NCI-H2227 (cell line): ENCODE data around the gene IL22RA1.

ENCODE experiments used
- DNase-seq: peaks from one replicate; lab custom pipeline; 2025; ENCODE audit not compliant: unreplicated experiment; lab: John Stamatoyannopoulos, UW

The IL22RA1 gene

GRCh38 chr1:24138476-24139221, 4.3 kb downstream of the IL22RA1 start:
- DNase-seq: no peak

- no peak for DNase-seq
Measured at GRCh38 chr1:24136956-24137539, 5.9 kb downstream of the IL22RA1 start.

DNA sequence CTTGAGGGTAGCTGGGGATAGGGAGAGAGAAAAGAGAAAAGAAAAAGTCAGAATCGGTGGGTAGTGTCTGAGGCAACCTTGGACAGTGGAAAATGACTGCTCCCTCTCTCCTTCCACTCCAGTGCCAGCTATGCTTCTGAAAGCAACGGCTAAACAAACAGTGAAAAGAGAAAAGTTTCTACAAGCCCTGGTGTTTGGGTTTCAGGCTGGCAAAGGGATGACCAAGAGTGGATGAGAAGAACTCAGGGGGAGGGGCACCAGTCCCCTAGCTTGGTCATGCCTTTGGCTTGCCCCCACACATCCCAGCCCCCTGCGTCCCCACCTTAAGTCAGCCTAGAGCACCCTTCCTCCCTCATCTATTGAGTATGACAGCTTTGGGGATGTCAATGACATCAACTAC, 8.6 kb downstream of the IL22RA1 start:
- no peak for DNase-seq

DNA sequence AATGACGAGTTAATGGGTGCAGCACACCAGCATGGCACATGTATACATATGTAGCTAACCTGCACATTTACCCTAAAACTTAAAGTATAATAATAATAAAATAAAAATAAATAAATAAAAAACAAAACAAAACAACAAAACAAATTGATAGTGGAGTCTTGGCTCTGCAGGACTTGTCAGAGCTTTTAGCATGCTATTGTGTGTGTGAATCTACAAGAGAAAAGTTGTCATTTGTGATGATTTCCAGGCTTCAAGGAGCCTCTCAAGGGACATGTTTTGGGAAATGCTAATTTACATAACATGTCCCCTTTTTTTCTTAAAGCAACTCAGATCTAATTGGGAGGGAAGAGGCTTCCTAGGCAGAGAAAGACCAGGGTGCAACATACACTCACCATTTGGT, 9.1 kb downstream of the IL22RA1 start:
- no peak for DNase-seq

DNA sequence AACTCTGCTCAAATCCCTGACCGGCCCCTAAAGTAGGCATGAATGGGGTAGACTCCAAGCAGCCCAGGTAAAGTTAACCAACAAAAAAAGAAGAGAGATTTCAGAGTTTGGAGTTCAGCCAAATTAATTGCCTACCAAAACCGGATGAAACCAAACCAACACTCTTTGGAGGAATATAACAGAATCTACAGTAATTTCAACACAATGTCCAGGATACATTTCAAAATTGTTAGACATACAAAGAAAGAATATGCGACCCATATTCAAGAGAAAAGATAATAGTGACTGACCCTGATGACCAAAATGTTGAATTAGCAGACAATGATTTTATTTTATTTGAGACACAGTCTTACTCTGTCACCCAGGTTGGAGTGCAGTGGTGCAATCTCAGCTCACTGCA, 12.6 kb downstream of the IL22RA1 start:
- no peak for DNase-seq

GRCh38 chr1:24127801-24128363, 15.1 kb downstream of the IL22RA1 start:
- DNase-seq: no peak

DNA sequence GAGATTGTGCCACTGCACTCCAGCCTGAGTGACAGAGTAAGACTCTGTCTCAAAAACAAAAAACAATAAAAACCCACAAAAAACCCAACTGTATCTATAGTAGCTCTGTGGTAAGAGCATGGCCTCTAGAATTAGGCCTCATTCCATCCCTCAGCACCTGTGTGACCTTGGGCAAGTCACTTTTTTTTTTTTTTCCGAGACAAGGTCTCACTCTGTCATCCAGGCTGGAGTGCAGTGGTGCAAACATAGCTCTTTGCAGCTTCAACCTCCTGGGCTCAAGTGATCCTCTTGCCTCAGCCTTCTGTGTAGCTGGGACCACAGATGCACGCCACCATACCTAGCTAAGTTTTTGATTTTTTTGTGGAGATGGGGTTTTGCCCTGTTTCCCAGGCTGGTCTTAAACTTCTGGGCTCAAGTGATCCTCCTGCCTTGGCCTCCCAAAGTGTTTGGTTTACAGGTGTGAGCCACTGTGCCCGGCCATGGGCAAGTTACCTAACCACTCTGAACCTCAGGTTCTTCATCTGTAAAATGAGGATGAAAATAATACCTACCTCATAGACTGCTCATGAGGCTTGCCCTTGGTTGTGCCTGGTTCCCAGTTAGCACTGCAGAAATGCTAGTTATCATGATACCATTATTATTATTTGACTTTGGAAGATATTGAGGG, 15.7 kb downstream of the IL22RA1 start:
- DNase-seq: no peak

- DNase-seq: no peak
Measured at GRCh38 chr1:24126672-24127023, 16.3 kb downstream of the IL22RA1 start.

- DNase-seq: no peak
Measured at GRCh38 chr1:24126018-24126671, 16.8 kb downstream of the IL22RA1 start.

DNA sequence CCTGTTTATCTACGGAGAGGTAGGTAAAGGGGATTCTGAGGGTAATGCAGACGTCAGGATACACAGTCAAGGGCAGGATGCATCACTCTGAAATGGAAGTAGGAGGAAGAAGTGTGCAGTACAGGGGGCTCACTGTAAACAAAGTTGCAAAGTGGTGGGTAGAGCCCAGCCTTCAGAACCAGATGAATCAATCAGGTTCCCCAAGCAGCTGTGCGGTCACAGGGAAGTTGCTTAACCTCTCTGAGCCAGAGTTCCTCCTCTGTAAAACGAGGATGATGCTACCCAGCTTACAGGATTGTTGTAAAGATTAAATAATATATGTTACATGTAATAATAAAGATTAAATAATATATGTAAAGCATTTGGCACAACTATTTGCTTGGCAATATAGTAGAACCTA, 17.5 kb downstream of the IL22RA1 start:
- no peak for DNase-seq

DNA sequence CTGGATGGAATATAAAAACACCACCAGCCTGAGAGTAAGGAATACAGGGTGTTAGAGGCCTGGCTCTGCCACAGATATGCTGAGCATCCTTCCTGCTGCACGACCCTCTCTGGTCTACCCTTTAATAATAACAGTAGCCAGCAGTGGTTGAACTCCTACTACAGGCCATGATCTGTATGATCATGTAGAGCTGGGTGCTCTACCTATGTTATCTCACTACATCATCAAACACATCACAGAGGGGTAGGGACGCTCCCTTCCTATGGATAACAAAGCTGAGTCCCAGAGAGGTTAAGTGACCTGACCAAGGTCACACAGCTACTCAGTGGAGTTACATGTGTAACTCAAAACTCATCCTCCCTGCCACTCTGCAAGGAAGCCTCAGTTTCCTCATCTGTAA, 18.0 kb downstream of the IL22RA1 start:
- no peak for DNase-seq

DNA sequence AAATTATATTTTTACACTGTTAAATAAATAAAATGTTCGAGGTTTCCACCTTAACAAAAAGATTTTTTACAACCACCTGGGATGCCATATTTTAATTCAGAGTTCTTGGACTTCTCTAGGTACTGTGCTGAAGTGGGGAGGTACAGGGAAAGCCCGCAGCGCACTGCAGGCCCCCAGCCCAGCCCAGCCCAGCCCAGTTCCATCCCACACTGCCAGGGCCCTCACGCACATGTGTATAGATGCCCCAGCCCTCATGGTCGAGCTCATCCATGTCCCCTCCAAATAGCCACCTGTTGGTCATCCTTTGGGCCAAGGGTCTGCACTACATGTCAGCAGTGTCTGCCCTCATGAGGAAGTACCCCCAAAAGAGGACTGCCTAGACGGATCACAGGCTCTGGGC, 19.3 kb downstream of the IL22RA1 start:
- DNase-seq: no peak

DNA sequence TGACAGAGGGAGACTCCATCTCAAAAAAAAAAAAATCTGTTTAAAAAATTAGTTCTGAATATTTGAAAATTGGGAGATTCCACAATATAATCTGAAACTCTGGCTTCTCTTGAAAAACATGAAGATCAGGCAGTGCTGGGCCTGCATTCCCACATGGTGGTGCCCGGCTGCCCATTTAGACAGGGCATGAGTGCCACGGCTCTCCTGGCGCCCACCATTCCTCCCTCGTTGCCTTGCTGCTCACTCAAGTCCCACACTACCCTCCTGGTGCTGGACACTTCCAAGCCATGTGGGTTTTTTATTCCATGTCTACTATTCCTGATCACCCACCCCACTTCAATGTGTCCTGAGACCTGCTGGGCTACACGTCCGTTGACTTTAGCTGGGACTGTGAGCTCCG, 20.2 kb downstream of the IL22RA1 start:
- DNase-seq: no peak

DNA sequence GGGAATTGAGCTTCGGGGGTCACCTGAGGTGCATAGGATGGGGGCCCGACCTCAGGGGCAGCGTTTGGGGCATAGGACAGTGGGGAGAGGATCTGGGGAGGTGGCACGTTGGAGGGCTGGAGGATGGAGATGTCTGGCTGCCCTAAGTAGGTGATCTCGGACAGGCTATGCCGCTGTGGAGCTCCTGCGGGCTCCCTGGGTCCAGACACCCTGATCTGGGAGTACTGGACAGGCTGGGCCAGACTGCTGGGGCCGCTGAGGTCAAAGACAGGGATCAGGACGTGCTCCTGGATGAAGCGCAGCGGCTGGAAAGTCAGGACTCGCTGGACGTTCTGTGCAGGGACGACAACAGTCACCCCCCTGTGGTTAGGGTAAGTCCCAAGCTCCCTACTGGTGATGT, 21.5 kb downstream of the IL22RA1 start:
- DNase-seq: no peak

DNA sequence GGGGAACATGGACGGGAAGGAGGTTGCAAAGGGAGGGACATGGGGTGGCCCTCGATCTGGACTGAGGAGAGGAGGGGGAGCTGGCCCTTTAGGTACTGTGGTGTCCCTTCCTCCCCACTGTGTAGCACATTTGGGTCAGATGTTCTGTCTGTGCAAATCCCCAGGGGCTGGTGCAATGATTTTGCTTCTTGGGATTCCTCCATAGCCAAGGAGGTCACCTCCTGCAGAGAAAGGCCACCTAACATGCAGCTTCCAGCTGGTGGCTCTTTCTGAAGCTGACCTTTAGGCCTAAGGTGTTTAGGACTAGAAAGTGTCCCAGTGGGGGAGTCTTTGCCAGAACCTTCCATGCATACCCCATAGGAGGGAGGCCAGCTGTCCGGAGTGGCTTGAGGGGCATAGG, 22.0 kb downstream of the IL22RA1 start:
- no peak for DNase-seq

- DNase-seq: no peak
Measured at GRCh38 chr1:24119859-24120756, 22.8 kb downstream of the IL22RA1 start.

DNA sequence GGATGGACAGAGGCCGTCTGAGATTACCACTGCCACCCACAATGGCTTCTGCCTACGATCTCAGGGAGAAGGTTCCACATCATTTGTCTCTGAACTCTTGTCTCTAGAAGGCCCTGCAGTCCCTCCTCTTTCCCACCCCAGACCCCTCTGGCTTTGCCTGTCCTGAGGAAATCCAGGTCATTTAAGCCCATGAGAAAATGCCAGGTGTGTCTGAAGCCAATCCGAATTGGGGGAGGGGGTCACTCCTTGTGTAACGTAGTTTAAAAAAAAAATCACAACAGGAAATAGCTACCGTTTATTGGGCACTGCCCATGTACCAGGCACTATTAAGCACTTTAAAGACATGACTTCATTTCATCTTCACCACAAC, 23.5 kb downstream of the IL22RA1 start:
- no peak for DNase-seq

GRCh38 chr1:24118410-24119242, 24.3 kb downstream of the IL22RA1 start:
- no peak for DNase-seq

DNA sequence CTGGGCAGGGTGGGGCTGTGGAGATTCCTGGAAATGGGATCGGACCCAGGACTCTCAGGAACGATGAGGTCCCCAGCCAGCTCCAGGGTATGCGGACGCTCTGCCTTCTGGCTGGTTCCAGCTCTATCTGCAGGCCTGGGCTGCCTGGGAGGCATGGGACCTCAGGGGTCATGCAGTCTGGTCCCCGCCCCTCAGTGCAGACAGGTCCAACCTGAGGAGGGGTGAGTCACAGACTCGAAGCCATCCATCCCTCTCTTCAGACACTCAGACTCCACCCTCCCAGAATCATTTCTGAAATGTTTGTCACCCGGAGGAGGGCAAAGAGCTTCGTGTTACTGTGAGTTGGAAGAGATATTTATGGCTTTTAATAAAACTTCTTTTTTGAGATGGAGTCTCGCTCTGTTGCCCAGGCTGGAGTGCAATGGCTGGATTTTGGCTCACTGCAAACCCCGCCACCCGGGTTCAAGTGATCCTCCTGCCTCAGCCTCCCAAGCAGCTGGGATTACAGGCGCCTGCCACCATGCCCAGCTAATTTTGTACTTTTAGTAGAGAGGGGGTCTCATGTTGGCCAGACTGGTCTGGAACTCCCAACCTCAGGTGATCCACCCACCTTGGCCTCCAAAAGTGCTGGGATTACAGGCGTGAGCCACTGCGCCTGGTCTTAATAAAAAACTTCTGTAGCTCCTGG, 25.1 kb downstream of the IL22RA1 start:
- DNase-seq: no peak
